ENCODE data around the gene DPF1. TPM values are rescaled to one million over a fixed set of nuclear protein-coding genes. Genes with fewer than 3 reads are reported as not detected.
"Not testable (repeated sequence)": the region's sequence is repeated elsewhere in the genome, so short reads cannot be mapped to it uniquely, and the experiment has no call there.

The DPF1 gene
- total RNA-seq, 1 experiment from 2014 or later: 2.5 TPM

DNA sequence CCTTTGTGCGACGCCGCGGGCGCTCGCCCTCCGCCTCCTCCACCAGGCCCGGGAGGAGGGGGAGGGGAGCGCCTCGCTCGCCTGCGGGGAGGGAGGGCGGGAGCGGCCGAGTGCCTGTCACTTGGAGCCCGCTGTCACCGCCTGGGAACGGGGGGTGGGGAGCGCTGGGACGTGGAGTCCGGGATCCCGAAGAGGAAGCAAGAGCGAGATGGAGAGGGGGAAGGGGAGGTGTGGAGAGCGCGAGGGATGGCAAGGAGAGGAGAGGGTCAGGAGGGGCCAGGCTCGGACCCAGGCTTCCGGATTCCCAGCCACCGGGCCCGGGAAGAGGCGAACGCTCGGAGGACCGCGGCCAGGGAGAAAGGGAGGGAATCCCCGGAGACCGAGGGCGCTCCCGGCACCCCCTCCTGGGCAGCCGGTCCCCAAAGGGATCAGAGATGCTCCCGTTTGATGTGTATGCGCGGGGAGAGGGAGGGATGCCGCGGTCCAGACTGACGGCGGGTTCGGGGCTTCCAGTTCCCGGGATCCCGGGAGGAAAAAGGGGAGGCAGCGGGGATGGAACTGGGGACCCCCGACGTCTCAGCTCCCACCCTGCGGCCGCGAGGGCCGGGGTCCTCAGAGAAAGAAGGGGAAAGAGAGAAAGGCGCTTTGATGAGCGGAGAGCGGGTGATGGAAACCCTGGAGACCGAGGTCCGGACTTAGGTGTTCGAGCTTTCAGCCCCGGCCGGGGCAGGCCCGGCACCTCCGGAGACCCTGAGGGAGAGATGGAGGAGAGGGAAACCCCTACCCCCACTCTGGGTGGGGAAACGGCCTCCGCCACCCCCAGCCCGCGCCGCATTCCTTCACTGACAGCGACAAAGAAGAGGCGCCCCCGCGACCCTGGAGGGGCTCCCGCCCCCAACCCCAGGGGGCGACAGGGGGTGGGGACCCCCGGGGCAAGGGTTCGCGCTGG, 4.7 kb upstream of the DPF1 start:
- in situ Hi-C loops (cut with HindIII; ENCODE audit: low pct_unique_long_range_greater_than_20kb, low sequenced_read_pairs): no loop called here
- DNase-seq (ENCODE audit: low read depth, low spot score): no peak

DNA sequence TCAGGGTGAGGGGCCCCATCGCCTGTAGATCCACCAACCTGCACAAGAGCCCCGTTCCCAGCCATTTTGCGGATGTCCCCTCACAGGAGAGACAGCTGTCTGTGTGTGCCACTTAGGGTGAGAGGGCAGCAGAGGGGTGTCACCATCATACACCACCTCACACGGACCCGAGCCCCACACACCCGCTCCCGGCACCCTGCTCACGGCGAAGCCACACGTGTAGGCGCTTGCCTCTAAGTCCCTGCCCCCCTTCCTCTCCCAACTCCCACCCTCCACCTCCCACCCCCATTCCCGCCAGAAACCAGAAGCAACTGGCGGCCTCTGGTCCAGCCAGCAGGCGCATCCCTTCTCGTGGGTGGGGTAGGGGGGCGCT, 4.0 kb upstream of the DPF1 start:
- in situ Hi-C loops (cut with HindIII; ENCODE audit: low pct_unique_long_range_greater_than_20kb, low sequenced_read_pairs): no loop called here
- no peak for DNase-seq (ENCODE audit: low read depth, low spot score)

DNA sequence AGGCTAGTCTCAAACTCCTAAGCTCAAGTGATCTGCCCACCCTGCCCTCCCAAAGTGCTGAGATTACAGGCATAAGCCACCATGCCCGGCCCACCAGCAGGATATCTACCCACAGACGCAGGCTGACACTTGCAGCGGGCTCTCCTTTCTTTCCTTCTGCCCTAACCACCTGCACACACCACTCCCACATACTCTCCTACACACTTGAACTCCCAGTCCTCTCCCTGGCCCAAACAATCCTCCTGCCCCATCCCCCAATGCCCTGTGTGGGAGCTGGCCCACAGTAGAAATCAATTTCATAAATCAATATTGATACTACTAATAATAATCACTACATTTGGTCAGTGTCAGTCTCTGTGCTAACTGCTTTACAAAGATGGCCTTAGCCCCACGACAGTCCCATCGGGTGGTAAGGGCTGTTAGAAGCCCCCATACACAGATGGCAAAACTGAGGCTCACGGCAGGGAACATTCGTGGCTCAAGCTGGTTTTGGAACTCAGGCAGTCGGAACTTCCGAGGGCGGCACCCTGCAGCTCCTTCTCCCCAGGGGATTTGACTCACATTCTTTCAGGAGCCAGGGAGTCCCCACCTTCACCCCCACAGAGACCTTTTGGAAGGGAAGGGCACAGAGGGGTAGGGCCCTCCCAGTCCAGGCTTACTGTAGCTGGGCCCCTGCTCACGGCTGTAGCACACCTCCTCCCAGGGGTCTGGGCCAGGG, 3.4 kb upstream of the DPF1 start:
- in situ Hi-C loops (cut with HindIII; ENCODE audit: low pct_unique_long_range_greater_than_20kb, low sequenced_read_pairs): no loop called here
- DNase-seq (ENCODE audit: low read depth, low spot score): no peak

DNA sequence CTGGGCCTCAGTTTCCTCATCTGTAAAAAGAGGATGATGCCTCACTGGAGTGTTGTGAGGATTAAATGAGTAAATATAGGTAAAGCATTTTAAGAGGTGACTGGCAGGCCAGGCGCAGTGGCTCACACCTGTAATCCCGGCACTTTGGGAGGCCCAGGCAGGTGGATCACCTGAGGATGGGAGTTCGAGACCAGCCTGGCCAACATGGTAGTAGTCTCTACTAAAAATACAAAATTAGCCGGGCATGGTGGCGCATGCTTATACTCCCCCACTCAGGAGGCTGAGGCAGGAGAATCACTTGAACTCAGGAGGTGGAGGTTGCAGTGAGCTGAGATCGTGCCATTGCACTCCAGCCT, 819 bp upstream of the DPF1 start:
- in situ Hi-C loops (cut with HindIII; ENCODE audit: low pct_unique_long_range_greater_than_20kb, low sequenced_read_pairs): not testable (repeated sequence)

GRCh38 chr19:38223617-38224013, 407 bp downstream of the DPF1 start:
- in situ Hi-C loops (cut with HindIII; ENCODE audit: low pct_unique_long_range_greater_than_20kb, low sequenced_read_pairs): no loop called here
- no peak for DNase-seq (ENCODE audit: low read depth, low spot score)

More for the DNA sequence above, 819 bp upstream of the DPF1 start:
- DNase-seq (ENCODE audit: low read depth, low spot score): not testable (repeated sequence)

- DNase-seq (ENCODE audit: low read depth, low spot score): no peak
- in situ Hi-C loops (cut with HindIII; ENCODE audit: low pct_unique_long_range_greater_than_20kb, low sequenced_read_pairs): no loop called here
Observed at GRCh38 chr19:38223119-38223523, 901 bp downstream of the DPF1 start.

DNA sequence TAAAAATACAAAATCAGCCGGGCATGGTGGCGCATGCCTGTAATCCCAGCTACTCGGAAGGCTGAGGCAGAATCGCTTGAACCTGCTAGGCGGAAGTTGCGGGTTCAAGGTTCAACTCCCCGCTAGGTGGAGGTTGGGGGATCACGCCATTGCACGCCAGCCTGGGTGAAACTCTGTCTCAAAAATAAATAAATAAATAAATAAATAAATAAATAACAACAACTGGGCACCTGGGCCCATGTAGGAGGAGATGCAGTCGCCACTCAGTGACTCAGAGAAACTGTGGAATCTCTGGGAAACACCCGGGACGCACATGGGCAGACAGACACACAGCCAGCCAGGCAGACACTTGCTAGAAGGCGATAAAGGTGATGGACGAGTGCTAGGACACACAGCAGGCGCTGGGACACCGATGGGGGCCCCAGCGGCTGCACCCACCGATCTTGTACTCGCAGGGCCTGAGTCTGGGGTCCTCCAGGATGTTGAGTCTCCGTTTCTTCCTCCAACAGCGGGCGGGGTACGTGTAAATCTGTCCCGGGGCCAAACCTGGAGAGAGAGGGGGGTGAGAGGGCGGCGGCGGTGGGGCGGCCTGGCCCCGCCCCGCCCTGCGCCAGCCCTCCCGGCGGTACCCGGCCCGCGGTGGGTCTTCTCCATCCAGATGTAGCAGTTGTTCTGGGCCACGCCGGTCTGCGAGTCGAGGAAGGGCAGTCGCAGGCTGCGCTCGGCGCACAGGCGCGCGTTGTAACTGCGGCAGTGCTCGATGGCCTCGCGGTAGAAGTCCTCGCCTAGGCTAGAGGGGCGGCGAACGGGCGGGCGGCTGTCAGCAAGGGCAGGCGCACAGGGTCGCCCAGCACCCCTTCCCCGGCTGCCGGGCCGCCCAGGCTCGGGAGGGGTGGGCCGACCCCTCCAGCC, 1.8 kb downstream of the DPF1 start:
- in situ Hi-C loops (cut with HindIII; ENCODE audit: low pct_unique_long_range_greater_than_20kb, low sequenced_read_pairs): no loop called here
- DNase-seq (ENCODE audit: low read depth, low spot score): no peak

DNA sequence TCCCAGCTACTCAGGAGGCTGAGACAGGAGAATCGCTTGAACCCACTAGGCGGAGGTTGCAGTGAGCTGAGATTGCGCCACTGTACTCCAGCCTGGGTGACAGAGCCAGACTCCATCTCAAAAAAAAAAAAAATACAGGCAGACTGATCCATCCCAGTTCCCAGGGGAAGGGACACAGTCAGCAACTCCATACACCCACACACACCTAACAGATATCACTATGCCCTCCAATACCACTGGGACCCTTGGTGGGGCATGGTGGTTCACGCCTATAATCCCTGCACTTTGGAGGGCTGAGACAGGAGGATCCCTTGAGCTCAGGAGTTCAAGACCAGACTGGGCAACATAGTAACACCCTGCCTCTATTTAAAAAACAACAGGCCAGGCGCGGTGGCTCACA, 2.6 kb downstream of the DPF1 start:
- in situ Hi-C loops (cut with HindIII; ENCODE audit: low pct_unique_long_range_greater_than_20kb, low sequenced_read_pairs): no loop called here
- no peak for DNase-seq (ENCODE audit: low read depth, low spot score)

DNA sequence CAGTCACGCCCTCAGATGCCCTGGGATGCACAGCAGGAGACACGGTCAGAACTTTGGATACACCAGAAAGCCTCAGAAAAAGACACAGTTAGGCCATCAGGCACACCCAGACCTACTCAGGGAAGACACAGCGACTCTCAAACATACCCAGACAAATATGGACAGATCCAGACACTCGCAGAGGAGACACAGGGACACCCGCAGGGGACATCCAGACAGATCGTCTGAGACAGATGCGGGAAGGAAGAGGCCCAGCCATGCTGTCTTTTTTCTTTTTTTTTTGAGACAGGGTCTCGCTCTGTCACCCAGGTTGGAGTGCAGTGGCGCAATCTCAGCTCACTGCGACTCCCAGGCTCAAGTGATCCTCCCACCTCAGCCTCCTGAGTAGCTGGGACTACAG, 4.8 kb downstream of the DPF1 start:
- no peak for DNase-seq (ENCODE audit: low read depth, low spot score)
- in situ Hi-C loops (cut with HindIII; ENCODE audit: low pct_unique_long_range_greater_than_20kb, low sequenced_read_pairs): no loop called here

- in situ Hi-C loops (cut with HindIII; ENCODE audit: low pct_unique_long_range_greater_than_20kb, low sequenced_read_pairs): no loop called here
Observed at GRCh38 chr19:38218204-38218603, 5.8 kb downstream of the DPF1 start.

DNA sequence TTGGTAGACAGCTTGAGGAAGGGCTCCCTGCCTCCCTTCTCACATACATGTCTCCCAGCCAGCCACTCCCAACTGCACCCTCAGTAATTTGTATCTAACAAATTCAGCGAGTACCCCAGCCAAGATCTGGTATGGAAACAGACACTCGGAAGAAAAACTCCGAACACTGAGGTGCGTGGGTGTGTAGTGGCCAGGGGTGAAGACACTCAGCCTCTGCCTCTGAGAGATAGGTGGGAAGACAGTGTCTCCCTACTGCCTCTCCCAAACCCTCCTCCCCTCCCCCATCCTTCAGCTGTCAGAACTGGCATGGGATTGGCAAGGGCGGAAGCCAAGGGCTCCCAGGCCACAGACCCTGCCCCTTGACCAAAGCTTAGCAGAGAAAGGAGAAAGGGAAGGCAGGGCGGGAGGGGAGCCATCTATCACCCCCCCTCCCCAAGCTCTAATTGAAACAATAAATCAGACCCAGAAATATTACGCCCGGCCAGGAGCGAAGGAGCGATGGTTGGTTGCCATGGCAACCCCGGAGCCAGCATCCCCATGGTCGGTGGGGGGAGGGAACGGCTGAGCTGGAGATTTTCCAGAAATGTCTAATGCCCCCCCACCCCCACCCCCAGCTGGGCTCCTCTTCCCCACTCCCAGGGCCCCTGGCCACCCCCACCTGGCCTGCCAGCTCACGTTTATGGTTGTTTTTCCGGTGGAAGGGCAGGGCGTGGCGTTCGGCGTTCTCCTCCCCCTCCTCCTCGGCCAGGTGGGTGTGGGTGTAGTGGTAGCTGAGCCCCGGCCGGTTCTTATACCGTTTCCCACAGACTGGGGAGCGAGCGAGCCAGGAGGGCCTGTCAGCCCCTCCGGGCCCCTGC, 7.0 kb downstream of the DPF1 start:
- in situ Hi-C loops (cut with HindIII; ENCODE audit: low pct_unique_long_range_greater_than_20kb, low sequenced_read_pairs): no loop called here
- DNase-seq (ENCODE audit: low read depth, low spot score): no peak

More at GRCh38 chr19:38218204-38218603, 5.8 kb downstream of the DPF1 start:
- DNase-seq (ENCODE audit: low read depth, low spot score): no peak

DNA sequence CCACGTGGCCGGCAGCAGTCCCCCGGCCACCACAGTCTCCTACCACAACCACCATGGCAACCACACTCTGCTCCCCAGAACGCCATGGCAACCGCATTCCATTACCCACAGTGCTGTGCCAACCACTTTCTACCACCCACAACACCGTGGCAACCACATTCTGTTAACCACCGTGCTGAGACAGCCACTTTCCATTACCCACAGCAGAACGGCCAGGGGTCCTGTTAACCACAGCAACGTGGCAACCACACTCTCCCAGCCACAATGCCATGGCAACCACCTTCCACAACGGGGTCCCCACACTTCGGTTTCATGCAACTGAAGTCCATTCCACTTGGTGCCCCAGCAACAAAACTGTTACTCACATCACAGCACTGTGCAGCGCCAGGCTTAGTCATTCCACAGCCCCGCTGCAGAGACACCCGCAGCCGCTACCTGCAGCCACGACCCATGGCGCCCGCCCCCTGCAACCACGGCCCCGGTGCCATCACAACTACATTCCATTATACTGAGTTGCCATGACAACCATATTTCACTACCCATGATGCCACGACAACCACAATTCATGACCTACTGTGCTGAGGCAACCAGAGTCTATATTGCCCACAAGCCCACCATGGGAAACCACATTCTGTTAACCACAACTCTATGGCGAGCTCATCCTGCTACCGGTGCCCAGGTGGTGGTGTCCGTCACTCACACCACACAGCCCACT, 10.0 kb downstream of the DPF1 start:
- in situ Hi-C loops (cut with HindIII; ENCODE audit: low pct_unique_long_range_greater_than_20kb, low sequenced_read_pairs): no loop called here
- no peak for DNase-seq (ENCODE audit: low read depth, low spot score)

DNA sequence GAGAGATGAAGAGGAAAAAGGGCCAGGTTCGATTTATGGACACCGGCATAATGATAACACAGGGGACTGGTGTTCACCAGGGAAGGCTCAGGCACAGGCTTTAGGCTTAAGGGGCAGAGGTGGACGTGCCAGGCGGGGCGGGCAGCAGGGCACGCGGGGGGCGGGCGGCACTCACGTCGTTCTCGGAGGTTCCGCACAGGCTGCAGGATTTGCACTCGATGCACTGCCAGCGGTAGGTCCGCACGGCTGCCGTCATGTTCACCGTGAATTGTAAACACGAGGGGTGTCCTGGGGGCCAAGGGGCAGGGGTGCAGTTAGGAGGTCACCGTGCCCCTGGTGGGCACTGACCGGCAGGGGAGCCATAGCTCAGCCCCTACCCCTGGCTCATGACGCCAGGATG, 10.6 kb downstream of the DPF1 start:
- in situ Hi-C loops (cut with HindIII; ENCODE audit: low pct_unique_long_range_greater_than_20kb, low sequenced_read_pairs): no loop called here
- no peak for DNase-seq (ENCODE audit: low read depth, low spot score)

DNA sequence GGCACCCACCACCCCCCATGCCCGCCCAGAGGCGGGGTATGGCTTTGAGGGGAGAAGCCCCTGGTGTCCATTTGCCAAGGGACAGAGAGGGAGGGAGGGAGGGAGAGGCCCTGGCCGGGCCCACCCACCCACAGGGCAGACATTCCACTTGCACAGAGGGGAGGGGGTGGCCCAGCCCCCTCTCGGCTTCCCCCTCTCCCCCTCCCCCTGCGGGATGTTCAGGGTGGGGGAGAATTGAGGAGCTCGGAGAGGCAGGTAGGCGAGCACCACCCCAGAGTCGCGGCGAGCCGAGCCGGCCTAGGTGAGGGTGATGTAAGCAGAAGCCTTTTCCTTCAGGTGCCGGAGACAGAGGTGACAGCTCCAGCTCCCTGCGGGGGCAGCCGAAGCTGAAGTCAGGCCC, 12.3 kb downstream of the DPF1 start:
- in situ Hi-C loops (cut with HindIII; ENCODE audit: low pct_unique_long_range_greater_than_20kb, low sequenced_read_pairs): no loop called here

DNA sequence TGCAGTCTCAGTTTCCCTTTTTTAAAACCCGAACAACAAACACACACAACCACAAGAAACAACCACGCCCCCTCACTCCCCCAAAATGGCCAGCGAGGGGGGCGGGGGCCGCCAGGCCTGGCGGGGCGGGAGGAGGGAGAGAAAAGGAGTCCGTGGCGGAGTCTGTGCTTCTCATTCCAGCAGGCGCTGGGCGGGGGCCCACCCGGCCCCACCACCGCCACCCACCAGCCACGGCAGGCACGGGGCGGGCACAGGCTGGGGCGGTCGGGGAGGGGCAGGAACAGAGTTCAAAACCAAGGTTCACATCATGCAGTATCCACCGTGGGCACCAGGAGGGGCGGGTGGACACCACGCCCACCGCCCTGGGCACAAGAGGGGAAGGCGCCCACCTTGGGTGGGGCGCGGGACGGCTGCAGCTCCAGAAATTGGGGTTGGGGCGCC, 12.9 kb downstream of the DPF1 start:
- in situ Hi-C loops (cut with HindIII; ENCODE audit: low pct_unique_long_range_greater_than_20kb, low sequenced_read_pairs): no loop called here
- no peak for DNase-seq (ENCODE audit: low read depth, low spot score)

More for the DNA sequence above, 12.3 kb downstream of the DPF1 start:
- DNase-seq (ENCODE audit: low read depth, low spot score): no peak

GRCh38 chr19:38210458-38210987, 13.5 kb downstream of the DPF1 start:
- in situ Hi-C loops (cut with HindIII; ENCODE audit: low pct_unique_long_range_greater_than_20kb, low sequenced_read_pairs): no loop called here
- DNase-seq (ENCODE audit: low read depth, low spot score): no peak
